Smooth muscle cell (in vitro differentiated cells): ENCODE measurements around the gene NFYC. TPM values are rescaled to one million over a fixed set of nuclear protein-coding genes. Genes with fewer than 3 reads are reported as not detected.

Source experiments
- DNase-seq: peaks from one replicate; lab custom pipeline; 2025; ENCODE audit not compliant: unreplicated experiment; lab: John Stamatoyannopoulos, UW
- H2AFZ ChIP-seq: fragments of 200-600 bp; sonication (generic); 2 replicates; pipeline ENCODE4 v1.6.0; 2016; ENCODE audit warnings: antibody characterized with exemption, low read depth, mild to moderate bottlenecking
- H3F3A ChIP-seq: fragments of 200-600 bp; sonication (generic); 2 replicates; pipeline ENCODE4 v1.6.0; 2017; ENCODE audit warnings: antibody characterized with exemption, low read depth
- H3K27ac ChIP-seq: fragments of 200-600 bp; sonication (generic); 2 replicates; pipeline ENCODE4 v1.5.1; 2016; ENCODE audit warnings: low read depth, mild to moderate bottlenecking
- H3K27me3 ChIP-seq: fragments of 200-600 bp; sonication (generic); 2 replicates; pipeline ENCODE4 v1.6.1; 2016; ENCODE audit warnings: low read depth, mild to moderate bottlenecking
- H3K36me3 ChIP-seq: fragments of 200-600 bp; sonication (generic); 2 replicates; pipeline ENCODE4 v1.5.1; 2016; ENCODE audit warnings: low read depth
- H3K4me1 ChIP-seq: fragments of 200-600 bp; sonication (generic); 2 replicates; pipeline ENCODE4 v1.5.1; 2016; ENCODE audit warnings: low read depth
- H3K4me2 ChIP-seq: fragments of 200-600 bp; sonication (generic); 2 replicates; pipeline ENCODE4 v1.6.0; 2016; ENCODE audit warnings: mild to moderate bottlenecking
- H3K4me3 ChIP-seq: fragments of 200-600 bp; sonication (generic); 2 replicates; pipeline ENCODE4 v1.5.1; 2016; ENCODE audit warnings: mild to moderate bottlenecking
- H3K79me2 ChIP-seq: fragments of 200-600 bp; sonication (generic); 2 replicates; pipeline ENCODE4 v1.6.0; 2016; ENCODE audit warnings: low read depth, mild to moderate bottlenecking
- H3K9ac ChIP-seq: fragments of 200-600 bp; sonication (generic); 2 replicates; pipeline ENCODE4 v1.6.0; 2016; ENCODE audit warnings: low read depth
- H3K9me3 ChIP-seq: fragments of 200-600 bp; sonication (generic); replicated peaks from 2 replicates; pipeline ENCODE4 v1.5.1; 2016; ENCODE audit warnings: low read depth
- H4K20me1 ChIP-seq: fragments of 200-600 bp; sonication (generic); 2 replicates; pipeline ENCODE4 v1.6.0; 2016; ENCODE audit warnings: low read depth
- WGBS: methylation state at CpG from one replicate; pipeline ENCODE4 v1.1.7; 2016; ENCODE audit warnings: low lambda C conversion rate; 5-methylcytosine and 5-hydroxymethylcytosine counted together
- polyA plus RNA-seq: library from polyadenylated mRNA; unstranded; fragments of >200 nt; fragmentation: Nextera tagmentation; extraction: Ambion mirVana; gene quantifications from 2 replicates; pipeline ENCODE4 v1.2.1, GENCODE V29; 2016
- total RNA-seq: library from RNA; depleted of rRNA; stranded (reverse); fragments of >200 nt; gene quantifications from 2 replicates; pipeline ENCODE4 v1.2.3, GENCODE V29; 2014
- TF ChIP-seq, protein P1 (sequence below): fragments of 200-600 bp; sonication (generic); IDR thresholded peaks from 2 replicates; pipeline ENCODE4 v1.5.1; 2017; ENCODE audit warnings: borderline replicate concordance, mild to moderate bottlenecking, antibody characterized with exemption; ENCODE audit not compliant: insufficient read depth, poor library complexity, severe bottlenecking

Gene NFYC
- total and polyA plus RNA-seq, 2 experiments from 2014 or later = 18.1 to 28.6 TPM

GRCh38 chr1:40750451-40750908 is 59.0 kb downstream of the NFYC start:
- no peak overlapping the region for H2AFZ ChIP-seq
- H3K79me2 ChIP-seq = no peaks in the 10 kb centered on the region
- no peaks in the 10 kb centered on the region for H3F3A ChIP-seq
- TF ChIP-seq, protein P1, sequence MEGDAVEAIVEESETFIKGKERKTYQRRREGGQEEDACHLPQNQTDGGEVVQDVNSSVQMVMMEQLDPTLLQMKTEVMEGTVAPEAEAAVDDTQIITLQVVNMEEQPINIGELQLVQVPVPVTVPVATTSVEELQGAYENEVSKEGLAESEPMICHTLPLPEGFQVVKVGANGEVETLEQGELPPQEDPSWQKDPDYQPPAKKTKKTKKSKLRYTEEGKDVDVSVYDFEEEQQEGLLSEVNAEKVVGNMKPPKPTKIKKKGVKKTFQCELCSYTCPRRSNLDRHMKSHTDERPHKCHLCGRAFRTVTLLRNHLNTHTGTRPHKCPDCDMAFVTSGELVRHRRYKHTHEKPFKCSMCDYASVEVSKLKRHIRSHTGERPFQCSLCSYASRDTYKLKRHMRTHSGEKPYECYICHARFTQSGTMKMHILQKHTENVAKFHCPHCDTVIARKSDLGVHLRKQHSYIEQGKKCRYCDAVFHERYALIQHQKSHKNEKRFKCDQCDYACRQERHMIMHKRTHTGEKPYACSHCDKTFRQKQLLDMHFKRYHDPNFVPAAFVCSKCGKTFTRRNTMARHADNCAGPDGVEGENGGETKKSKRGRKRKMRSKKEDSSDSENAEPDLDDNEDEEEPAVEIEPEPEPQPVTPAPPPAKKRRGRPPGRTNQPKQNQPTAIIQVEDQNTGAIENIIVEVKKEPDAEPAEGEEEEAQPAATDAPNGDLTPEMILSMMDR = no peak
- no peak overlapping the region for H3K4me3 ChIP-seq
- DNase-seq = no peak
- H3K36me3 ChIP-seq = peaks cover 12% of the 10 kb centered on the region
- H3K9ac ChIP-seq = no peak overlapping the region
- peaks cover 95% of the 10 kb centered on the region for H4K20me1 ChIP-seq
- 22% methylated on average over 2 of the region's 2 CpGs for WGBS
- peak overlapping the region; percentile 71 for H3K27ac ChIP-seq
- peak overlapping the region; percentile 62 for H3K4me2 ChIP-seq
- no peaks in the 10 kb centered on the region for H3K27me3 ChIP-seq
- no peaks in the 10 kb centered on the region for H3K9me3 ChIP-seq
- H3K4me1 ChIP-seq = peaks cover 1% of the 10 kb centered on the region

GRCh38 chr1:40751802-40752201 is 60.3 kb downstream of the NFYC start:
- H3K9me3 ChIP-seq = no peaks in the 10 kb centered on the region
- no peaks in the 10 kb centered on the region for H3K27me3 ChIP-seq
- H3K4me2 ChIP-seq = no peak overlapping the region
- peaks cover 12% of the 10 kb centered on the region for H3K36me3 ChIP-seq
- no peaks in the 10 kb centered on the region for H3K79me2 ChIP-seq
- no peaks in the 10 kb centered on the region for H3F3A ChIP-seq
- TF ChIP-seq, protein P1 = no peak
- no peak for DNase-seq
- no peak overlapping the region for H3K9ac ChIP-seq
- no peak overlapping the region for H3K27ac ChIP-seq
- no peak overlapping the region for H3K4me3 ChIP-seq
- peaks cover 95% of the 10 kb centered on the region for H4K20me1 ChIP-seq
- 81% methylated on average over 4 of the region's 4 CpGs for WGBS
- H3K4me1 ChIP-seq = no peaks in the 10 kb centered on the region
- H2AFZ ChIP-seq = no peak overlapping the region

- TF ChIP-seq, protein P1 = no peak
- Histone ChIP-seq H3K9me3 (no peaks in the 10 kb centered on the region), H3K27me3 (no peaks in the 10 kb centered on the region), H3K36me3 (peaks cover 14% of the 10 kb centered on the region), H3K79me2 (no peaks in the 10 kb centered on the region), H4K20me1 (peaks cover 96% of the 10 kb centered on the region), H3K4me1 (no peaks in the 10 kb centered on the region), H3F3A (no peaks in the 10 kb centered on the region), H3K9ac (no peak overlapping the region), H3K27ac (no peak overlapping the region), H3K4me2 (no peak overlapping the region), H2AFZ (no peak overlapping the region), H3K4me3 (no peak overlapping the region)
- DNase-seq = no peak
- 97% methylated on average over 8 of the region's 8 CpGs for WGBS
These were observed 61.8 kb downstream of the NFYC start for GRCh38 chr1:40753142-40753882.

GRCh38 chr1:40754201-40754600 is 62.7 kb downstream of the NFYC start:
- Histone ChIP-seq H3K4me1 (no peaks in the 10 kb centered on the region), H3K9me3 (no peaks in the 10 kb centered on the region), H3K4me3 (no peak overlapping the region), H3K9ac (no peak overlapping the region), H3K27ac (no peak overlapping the region), H4K20me1 (peaks cover 93% of the 10 kb centered on the region), H3K36me3 (peaks cover 20% of the 10 kb centered on the region), H2AFZ (no peak overlapping the region), H3K27me3 (no peaks in the 10 kb centered on the region), H3K79me2 (no peaks in the 10 kb centered on the region), H3K4me2 (no peak overlapping the region), H3F3A (no peaks in the 10 kb centered on the region)
- TF ChIP-seq, protein P1 = no peak
- WGBS = 97% methylated on average over 8 of the region's 8 CpGs
- no peak for DNase-seq
